HG03039 (cell line): Measurements from ENCODE around the gene SPARC.
"Not testable (repeated sequence)": the region's sequence is repeated elsewhere in the genome, so short reads cannot be mapped to it uniquely, and the experiment has no call there.

Source experiments
- ATAC-seq: cut with Tn5 transposase; IDR thresholded peaks from one replicate; pipeline ENCODE4 v1.9.1; 2021; ENCODE audit warnings: mild to moderate bottlenecking, moderate library complexity; ENCODE audit not compliant: unreplicated experiment

Gene SPARC

DNA sequence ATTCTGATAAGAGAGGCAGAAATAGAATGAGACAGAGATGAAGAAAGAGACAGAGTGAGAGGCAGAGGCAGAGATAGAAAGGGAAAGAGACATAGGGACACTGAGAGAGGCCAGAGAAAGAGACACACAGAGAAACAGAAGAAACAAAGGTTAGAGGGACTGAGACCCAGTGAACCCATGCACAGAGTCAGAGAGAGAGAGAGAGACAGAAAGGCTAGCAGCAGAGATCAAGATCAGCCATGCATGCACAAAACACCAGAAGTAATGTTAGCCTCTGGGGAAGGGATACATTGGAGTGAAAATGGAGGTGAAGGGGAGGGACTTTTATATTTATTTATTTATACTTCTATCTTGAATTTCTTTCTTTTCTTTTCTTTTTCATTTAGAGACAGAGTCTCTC lies 14.1 kb upstream of the SPARC start:
- ATAC-seq = no peak

DNA sequence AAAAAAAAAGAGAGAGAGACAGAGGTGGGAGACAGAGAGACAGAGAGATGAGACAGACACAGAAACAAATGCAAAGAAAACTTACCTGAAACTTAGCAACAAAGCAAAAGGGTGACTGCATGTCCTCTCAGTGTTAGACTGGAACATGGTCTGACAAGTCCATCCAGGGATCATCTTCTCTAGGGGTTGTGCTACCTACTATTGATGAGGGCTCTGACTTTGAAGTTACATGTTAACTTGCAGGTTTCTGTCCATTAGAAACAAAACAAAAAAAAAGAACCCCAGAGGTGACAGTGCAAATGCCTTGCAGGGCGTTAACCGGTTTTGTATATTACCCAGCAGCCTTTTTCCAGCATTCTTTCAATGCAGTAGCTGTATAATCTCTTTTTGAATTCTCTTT lies 13.6 kb upstream of the SPARC start:
- no peak for ATAC-seq

DNA sequence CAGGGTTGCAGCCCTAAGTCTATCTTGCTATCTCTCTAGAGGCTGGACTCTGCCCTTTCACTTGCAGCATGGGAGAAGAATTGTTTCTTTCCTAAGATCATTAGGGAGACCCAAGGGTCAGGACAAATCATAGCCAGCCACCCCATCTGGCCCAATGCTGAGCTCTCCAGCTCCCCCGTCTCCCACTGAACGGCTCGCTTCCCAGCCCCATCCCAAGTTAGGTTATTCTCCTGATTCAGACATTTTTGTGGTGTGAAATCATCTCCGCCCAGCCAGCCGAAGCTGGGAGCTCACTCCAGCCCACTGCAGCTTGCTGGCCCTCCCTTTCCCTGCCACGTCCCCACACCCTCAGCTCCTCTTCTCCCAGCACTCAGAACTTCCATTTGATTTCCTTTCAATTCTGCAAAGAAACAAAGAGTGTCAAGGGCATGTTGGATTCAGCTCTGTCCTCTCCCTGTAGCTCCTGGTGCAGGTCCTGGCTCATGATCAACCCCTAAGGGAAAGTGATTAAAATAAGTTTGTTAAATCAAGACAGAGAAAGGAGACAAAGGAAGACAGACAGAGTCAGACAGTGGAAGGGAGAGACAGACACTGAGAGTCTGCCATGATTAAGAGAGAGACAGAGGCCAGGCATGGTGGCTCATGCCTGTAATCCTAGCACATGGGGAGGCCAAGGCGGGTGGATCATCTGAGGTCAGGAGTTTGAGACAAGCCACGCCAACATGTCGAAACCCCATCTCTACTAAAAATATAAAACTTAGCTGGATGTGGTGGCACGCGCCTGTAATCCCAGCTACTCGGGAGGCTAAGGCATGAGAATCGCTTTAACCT lies 12.6 kb upstream of the SPARC start:
- no peak for ATAC-seq

DNA sequence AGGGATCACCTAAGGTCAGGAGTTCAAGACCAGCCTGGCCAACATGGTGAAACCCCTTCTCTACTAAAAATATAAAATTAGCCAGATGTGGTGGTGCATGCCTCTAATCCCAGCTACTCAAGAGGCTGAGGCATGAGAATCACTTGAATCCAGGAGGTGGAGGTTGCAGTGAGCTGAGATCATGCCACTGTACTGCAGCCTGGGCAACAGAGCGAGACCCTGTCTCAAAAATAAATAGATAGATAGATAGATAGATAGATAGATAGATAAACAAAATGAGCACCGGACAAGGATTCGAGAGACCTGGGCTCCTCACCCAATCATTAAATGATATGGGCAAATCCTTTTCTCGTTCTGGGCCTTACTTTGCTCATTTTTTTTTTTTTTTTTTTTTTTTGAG lies 11.4 kb upstream of the SPARC start:
- ATAC-seq = not testable (repeated sequence)

DNA sequence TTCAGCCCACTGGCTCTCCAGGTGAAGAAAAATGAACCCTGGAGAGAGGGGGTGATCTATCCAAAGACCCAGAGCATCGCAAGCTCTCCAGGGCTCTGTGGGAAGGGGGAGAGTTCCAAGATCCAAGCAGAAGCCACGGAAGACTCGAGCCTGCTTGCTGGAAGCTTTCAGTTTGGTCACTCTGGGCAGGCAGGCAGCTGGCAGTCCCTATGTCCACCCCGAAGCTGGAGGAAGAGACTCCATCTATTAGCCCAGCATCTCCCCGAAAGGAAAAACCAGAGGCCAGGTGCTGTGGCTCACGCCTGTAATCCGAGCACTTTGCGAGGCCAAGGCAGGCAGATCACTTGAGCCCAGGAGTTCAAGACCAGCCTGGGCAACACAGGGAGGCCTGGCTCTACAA lies 10.7 kb upstream of the SPARC start:
- no peak for ATAC-seq

DNA sequence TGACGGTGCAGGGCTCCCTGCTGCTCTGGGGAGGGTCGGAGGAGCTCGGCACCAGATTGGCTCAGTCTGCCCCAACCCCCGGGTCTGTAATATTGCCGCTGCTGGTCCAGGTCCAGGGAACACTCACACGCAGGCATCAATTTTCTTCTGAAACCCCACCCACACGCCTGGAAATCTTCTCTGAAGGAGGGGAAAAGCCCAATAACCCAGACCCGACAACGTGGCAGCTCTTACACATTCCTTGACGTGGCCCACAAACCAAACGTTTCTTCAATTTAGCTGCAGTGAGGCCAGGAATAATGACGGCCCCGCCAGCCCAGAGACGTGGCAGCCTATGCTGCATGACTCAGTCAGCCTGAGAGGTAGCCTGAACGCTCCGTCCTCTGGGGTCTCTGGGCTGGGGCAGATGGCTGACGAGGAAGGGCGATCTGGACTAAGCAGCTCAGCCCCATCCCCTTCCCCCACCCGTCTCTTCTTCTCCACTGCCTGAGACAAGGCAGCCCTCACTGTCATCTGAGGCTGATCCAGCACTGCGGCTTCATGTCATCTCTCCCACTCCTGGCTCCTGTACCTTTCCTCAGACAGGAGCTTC lies 9.9 kb upstream of the SPARC start:
- ATAC-seq = no peak

DNA sequence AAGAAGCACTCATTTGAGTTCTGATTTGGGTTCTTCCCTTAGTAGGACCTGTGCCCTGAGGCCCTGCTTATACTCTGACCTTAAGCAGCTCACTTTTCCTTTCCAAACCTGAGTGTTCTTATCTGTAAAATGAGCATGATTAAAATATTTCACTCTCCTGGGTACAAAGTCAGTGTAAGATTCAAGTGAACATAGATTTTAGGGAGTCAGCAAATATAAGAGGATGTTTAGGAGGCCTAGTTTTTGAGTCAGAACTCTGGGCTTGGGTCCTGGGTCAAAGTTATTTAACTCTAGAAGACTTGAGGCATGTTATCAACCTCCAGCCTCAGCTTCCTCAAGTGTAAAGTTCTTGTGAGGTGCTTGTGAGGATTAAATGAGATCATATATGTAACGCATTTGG lies 8.7 kb upstream of the SPARC start:
- ATAC-seq = no peak

DNA sequence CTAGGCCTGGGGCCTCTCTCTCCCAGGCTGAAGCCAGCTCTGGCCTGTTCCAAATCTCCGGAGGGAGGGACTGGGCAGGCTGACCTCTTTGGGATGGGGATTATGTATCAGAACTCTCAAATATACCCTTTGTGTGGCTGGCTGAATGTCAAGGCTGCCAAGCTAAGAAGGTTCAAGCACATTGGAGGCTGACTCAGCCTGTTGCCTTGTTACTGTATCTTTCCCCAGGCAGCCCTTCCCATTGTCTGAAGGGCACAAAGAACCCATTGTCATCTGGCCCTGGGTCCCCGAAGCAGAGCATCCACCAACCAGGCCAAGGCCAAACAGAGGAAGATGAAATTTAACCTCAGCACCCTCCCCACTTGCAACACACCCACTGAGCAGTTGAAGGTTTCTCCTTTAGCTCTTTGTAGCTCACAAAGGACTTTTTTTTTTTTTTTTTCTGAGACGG lies 7.3 kb upstream of the SPARC start:
- no peak for ATAC-seq

DNA sequence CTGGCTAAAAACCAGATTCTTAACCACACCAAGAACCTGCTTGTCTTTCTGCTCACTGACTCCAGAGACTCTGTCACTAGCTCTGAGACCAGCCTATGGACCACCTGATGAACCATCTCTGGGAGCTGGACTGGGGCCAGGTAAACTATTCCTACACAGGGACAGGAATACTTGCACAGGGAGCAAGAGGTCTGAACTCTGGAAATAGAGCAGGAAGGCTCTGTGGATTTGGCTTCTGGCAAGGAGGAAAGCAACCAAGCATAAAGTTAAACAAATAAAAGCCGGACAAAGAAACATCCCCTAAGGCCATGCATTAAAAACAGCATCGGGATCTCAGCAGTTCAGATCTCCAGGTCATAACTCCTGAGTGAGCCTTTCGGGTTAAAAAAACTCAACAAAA lies 5.6 kb upstream of the SPARC start:
- ATAC-seq = no peak

DNA sequence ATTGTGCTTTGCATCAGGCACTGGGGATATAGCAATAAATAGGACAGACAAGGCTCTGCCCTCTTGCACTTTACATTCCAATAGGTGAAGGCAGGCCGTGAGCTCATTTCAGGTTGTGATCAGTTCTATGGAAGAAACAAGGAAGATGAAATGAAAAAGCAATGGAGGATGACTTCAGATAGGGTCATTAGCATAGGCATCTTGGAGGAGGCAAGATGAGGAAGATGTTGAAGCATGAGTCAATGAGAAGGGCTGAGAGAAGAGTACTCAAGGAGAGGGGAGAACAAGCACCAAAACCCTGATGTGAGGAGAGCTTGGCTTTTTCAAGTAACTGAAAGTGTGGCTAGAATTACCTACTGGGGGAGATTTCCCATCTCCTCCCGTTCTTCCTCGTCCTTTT lies 5.0 kb upstream of the SPARC start:
- no peak for ATAC-seq

DNA sequence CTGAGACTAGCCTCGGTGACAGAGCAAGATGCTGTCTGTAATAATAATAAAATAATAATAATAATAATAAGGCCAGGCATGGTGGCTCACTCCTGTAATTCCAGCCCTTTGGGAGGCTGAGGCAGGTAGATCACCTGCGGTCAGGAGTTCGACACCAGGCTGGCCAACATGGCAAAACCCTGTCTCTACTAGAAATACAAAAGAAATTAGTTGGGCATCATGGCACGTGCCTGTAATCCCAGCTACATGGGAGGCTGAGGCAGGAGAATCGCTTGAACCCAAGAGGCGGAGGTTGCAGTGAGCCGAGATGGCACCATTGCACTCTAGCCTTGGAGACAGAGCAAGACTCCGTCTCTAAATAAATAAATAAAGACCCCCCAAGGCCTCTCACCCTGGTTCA lies 2.9 kb upstream of the SPARC start:
- not testable (repeated sequence) for ATAC-seq

DNA sequence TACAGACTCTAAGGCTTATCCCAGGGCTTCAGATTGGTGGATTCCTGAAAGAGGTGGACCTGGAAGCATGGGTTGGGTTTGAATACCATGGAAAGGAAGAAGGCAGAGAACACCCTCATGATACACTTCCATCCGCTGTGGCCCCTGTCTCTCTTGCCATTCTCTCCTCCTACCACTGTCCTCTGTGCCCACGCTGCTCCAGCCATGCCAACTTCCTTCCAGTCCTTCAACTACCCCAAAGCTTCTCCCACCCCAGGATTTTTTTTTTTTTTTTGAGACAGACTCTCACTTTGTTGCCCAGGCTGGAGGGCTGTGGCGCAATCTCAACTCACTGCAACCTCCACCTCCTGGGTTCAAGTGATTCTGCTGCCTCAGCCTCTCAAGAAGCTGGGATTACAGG lies 1.7 kb upstream of the SPARC start:
- ATAC-seq = no peak

DNA sequence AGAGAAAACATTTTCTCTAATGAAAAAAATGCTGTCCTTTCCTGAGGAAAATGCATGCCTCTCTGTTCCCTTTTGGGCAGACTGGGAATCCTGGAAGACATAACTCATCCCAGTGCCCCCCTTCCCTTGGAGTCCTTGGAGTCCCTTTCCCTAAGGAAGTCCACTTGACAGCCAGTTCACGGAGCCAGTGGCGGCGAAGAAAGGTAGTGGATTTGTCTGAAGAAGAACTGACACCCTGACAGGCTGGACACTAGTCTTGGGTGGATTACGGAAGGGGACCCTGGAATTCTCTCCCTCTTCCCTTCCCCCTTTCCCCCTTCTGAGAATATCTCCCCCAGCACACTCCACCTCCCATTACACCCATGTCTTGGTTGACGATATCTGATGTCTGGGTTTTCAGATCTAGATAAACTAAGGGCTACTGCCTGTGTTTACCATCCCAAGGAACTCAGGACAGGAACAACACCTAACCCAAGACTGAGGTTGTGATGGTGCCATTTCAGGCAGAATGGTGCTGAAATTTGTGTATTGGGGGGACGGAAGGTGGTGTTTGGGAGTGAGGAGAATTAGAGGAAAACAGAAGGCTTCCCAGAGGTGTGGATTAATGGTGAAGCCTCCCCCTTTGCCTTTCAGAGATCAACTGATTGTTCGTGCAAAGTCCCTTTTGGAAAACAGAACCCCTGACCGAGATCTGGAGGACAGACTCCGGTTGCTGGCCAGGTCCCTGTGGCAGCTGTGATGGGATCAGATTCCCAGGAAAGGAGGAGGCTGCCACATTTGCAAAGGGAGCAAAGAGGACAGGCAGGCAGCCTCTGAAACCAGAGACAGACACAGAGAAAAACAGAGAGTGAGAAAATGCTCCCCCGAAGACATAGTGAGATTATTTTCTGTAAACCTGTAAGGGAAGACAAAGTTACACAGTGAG lies 704 bp downstream of the SPARC start:
- no peak for ATAC-seq

DNA sequence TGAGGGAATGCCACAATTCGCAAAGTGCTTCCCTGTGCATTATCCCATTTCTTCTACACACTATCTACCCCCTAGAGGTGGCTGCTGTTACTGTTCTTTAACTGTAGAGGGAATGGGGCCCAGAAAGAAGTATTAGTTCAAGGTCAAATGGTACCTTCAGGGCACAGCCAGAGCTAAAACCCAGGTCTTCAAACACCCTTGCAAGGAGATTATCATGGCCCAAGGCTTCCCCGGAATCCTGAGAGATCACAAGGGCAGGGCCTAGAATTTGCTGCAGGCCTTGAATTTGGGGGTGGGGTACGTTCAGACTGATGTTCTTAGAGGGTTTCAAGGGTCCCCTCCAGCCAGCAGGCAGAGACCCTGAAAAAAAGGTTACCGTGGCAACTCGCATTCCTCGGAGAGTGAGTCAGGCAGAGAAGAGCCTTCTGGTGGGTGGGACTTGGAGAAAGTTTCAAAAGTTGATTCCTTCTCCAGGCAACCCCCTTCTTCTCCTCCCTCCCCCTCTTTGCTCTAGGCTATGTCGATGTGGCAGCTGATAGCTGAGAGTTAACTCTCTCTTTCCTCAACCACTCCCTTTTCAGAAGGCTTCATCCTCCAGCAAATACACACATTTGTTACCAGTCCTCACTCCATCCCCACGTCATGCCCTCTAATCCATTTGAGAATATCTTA lies 1.9 kb downstream of the SPARC start:
- no peak for ATAC-seq

DNA sequence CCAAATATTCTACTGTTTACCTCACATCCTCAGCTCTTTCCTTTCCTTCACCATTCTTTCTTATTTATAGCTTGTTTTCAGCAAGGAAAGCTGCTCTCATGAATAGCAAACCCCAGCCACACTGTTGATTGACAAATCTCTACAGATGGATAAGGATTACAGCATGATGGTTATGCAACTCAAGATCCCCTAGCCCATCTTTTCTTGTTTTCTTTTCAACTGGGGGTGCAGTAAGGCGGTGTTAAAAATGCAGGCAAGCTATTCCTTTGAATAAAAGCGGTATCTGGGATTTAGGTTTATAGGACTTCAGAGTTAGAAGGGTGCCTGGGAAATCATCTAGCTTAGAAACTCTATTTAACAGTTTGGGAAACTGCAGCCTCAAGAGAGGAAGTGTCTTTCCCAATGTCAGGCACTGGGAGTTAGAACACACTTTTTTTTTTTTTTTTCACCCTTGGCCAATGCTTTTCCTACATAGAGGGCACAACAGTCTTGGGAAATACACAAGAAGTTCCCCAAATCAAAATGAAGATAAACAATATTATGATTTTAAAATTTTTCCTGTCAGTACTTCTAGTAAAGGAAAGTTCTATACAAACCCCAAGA lies 2.6 kb downstream of the SPARC start:
- ATAC-seq = no peak

DNA sequence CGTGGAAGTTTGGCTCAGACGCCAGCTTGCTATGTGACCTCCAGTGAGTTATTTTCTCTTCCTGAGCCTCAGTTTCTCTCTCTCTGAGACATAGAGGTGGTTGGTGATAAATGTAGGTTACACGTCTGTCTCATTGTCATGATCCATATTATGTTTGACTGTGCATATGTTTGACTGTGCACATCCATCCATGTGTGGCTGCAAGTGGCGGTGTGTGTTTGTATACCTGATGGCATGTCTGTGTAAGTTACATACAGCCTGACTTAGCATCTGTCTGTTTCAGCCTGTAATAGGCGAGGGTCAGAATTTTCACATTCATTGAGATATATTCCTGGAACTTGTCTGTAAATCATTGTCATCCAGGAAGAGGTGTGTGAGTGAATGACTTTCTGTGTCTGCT lies 3.3 kb downstream of the SPARC start:
- no peak for ATAC-seq

DNA sequence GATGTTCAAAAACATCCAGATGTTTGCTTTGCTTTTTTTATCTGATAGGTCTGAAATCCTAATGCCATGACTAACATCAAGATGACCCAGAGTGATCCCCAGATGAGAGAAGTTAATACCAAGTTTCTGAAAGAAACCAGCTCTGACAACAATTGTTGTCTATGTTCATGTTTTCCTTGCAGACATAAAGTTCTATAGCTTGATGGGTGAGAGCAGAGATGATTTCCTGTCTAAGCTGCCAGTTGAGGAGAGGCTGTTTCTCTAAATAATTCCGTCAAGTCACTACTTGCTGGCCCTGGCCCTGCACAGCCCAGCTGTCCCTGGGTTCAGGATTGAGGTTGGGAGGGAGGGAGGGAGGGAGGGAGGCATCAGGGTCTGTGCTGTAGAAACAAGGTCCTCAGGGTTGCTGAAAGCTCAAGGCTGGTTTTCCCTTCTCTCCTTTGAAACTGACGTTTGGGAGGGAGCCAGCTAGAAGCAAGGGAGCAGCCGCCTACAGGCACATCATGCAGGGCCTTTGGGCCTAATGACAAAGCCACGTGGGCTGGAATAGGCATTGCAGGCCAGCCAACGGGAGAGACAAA lies 3.9 kb downstream of the SPARC start:
- no peak for ATAC-seq

DNA sequence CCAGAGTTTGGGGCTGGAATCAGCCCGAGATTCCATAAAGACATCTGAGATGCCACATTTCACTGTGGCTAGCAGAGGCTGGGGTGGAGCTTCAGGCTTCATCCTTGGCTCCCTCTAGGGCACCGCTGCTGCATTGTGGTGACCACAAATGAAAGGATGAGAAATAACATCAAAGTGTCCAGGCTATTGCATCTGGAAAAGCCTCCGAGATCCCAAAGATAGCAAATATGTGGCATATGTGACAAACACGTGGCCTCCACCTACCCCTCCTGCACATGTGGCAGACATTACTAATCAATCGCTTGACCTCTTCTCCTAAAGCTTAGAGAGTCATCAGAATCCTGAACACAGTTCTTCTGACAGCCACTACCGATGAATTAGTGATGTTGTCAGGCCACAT lies 4.5 kb downstream of the SPARC start:
- no peak for ATAC-seq

DNA sequence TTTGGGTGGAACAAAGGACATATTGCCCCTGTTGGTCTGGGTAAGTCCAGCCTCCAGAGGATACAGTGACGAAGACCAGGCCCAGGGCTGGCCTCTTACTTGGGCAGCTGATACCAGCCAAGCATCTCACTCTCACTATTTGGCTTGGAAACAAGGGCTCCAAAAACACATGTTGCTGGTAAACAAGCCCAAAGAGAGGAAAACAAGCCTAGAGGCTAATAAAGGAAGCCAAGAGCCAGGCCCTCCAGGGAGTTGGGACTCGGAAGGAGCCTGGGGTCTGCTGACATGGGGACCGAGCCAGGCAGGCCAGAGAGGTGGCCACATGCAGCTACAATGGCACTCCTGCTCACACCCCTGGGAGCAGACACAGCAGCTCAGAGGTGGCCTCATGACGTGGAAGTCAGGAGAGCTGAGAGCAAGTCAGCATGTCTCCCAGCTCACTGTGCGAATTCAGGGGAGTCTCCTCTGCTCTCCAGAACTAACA lies 5.7 kb downstream of the SPARC start:
- ATAC-seq = no peak

DNA sequence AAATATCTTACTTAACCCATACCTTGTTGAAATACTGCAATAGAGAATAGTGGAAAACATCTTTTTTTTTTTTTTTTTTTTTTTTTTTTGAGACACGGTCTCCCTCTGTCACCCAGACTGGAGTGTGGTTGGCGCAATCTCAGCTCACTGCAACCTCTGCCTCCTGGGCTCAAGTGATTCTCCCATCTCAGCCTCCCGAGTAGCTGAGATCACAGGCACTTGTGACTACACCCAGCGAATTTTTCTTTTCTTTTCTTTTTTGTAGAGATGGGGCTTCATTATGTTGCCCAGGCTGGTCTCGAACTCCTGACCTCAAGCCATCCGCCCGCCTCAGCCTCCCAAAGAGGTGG lies 6.6 kb downstream of the SPARC start:
- not testable (repeated sequence) for ATAC-seq
